GM19455 (cell line): Measurements from ENCODE around the gene GRIFIN.

Source experiments
- ATAC-seq: cut with Tn5 transposase; IDR thresholded peaks from one replicate; pipeline ENCODE4 v1.9.1; 2021; ENCODE audit not compliant: unreplicated experiment

Gene GRIFIN

GRCh38 chr7:2513702-2514101 lies 37.5 kb upstream of the GRIFIN start:
- ATAC-seq = no peak

GRCh38 chr7:2512713-2513112 lies 36.5 kb upstream of the GRIFIN start:
- ATAC-seq = no peak

GRCh38 chr7:2512179-2512661 lies 36.0 kb upstream of the GRIFIN start:
- ATAC-seq = no peak

- no peak for ATAC-seq
Measured at GRCh38 chr7:2511769-2512168, 35.6 kb upstream of the GRIFIN start.

GRCh38 chr7:2510909-2511768 lies 34.9 kb upstream of the GRIFIN start:
- no peak for ATAC-seq

- no peak for ATAC-seq
Measured at GRCh38 chr7:2510130-2510776, 34.1 kb upstream of the GRIFIN start.

- no peak for ATAC-seq
Measured at GRCh38 chr7:2509298-2509906, 33.2 kb upstream of the GRIFIN start.

GRCh38 chr7:2508327-2509215 lies 32.4 kb upstream of the GRIFIN start:
- no peak for ATAC-seq

GRCh38 chr7:2507917-2508306 lies 31.7 kb upstream of the GRIFIN start:
- ATAC-seq = no peak

GRCh38 chr7:2507208-2507916 lies 31.2 kb upstream of the GRIFIN start:
- ATAC-seq = no peak

GRCh38 chr7:2505401-2505800 lies 29.2 kb upstream of the GRIFIN start:
- ATAC-seq = no peak

- no peak for ATAC-seq
Measured at GRCh38 chr7:2504889-2505375, 28.7 kb upstream of the GRIFIN start.

- ATAC-seq = no peak
Measured at GRCh38 chr7:2504128-2504888, 28.1 kb upstream of the GRIFIN start.

- ATAC-seq = no peak
Measured at GRCh38 chr7:2503056-2503941, 27.1 kb upstream of the GRIFIN start.

GRCh38 chr7:2502647-2502966 lies 26.4 kb upstream of the GRIFIN start:
- ATAC-seq = no peak

- ATAC-seq = no peak
Measured at GRCh38 chr7:2501947-2502646, 25.9 kb upstream of the GRIFIN start.

GRCh38 chr7:2500701-2501100 lies 24.5 kb upstream of the GRIFIN start:
- ATAC-seq = no peak
